Body of pancreas (tissue), 4 donors: ENCODE measurements around the gene NLN.

Source experiments
- CTCF ChIP-seq, 7 experiments: fragments of 450-650 bp in 4 of 7; fragments of 200-600 bp in 3 of 7; sonication (generic) in 3 of 7; IDR thresholded peaks; one replicate each; pipeline ENCODE4 v1.5.1; 2016 to 2019; ENCODE audit warnings: antibody characterized with exemption in 7 of 7
- POLR2A ChIP-seq, 3 donors: fragments of 450-650 bp; IDR thresholded peaks; one replicate each; pipeline ENCODE4 v1.6.1; 2016; ENCODE audit warnings: antibody characterized with exemption in 3 of 3, mild to moderate bottlenecking in 2 of 3

GRCh38 chr5:65834306-65834705 is 112.3 kb downstream of the NLN start:
- TF ChIP-seq POLR2A (IDR thresholded peaks at IDR 0.05) (no peak), CTCF (IDR thresholded peaks at IDR 0.05) (no peak)
